ENCODE data around the gene PPFIBP1.

Gene PPFIBP1

DNA sequence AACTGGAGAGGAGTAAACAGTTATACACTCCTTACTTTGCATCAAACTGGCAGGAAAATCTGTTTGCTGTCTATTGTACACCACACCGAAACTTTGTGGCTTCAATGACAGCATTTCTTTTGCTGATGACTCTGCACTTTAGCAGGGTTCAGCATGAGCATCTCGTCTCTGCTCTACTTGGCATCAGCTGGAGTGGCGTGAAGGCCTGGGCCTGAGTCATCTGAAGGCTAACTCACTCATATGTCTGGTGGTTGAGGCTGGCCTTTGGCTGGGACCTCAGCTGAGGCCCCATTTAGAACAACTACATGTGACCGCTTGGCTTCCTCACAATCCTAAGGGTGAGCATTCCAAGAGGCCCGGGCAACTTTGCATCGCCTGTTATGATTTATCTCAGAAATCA lies 143.5 kb downstream of the PPFIBP1 start:
- peak; percentile 55 for DNase-seq (ENCODE audit: low read depth)

DNA sequence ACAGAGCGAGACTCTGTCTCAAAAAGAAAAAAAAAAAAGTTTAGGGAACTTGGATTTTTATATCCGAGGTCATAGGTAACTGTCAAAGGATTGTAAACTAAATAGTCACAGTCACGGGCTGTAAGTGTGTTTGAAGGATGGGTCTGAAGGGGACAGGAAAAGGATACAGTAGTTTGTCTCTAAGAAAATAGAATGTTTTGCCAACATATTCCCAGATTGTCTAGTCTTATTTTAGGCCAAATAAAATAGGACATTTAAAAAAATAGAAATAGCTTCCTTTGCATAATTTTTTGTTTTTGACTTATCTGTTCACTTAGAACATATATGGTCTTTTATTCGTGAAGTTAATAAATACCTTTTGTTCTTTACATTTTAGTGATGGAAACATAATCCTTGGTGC lies 148.0 kb downstream of the PPFIBP1 start:
- DNase-seq (ENCODE audit: low read depth) = no peak

DNA sequence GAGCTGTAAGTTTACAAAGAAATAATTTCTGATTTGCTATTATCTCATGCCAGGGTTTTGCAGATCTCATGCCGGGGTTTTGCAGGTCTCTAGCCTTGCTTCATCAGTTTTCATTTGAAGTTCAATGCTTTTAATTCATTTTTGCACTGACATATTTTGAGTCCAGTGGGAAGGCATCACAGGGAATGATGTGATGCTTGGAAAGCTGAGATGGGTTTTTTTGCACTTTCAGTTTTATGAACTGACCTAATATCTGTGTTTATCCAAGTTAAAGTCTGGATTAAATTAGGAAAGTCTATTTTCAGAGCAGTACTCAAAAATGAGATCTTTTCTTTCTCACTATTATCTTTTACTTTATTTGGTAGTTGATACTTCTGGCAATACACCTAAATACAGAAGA lies 148.6 kb downstream of the PPFIBP1 start:
- no peak for DNase-seq (ENCODE audit: low read depth)

DNA sequence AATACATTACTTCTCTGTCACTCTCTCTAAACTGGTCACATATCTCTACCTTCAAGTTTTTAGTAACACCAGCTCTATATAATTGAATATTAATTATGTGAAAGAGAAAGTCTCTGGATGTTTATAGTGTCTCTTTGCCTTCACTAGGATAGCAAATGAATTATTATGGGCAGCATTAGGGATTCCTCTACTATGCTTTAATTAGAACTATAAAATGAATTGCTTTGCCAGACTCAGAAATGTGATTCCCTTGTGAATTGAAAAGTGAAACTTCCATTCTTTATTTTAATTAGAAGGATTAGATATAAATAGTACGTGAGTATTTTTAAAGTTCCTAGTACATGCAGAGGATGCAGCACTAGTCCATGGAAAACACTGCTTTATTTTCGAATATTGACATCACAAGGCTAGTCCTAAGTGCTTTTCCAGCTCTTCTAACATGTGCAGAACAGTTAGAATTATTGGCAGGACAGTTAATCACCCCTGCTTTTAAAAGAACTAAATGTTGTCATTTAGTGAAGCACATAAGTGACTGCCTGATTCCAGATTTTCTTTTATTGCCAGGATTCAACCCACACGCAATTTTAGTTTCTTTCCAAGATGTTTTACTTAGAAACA lies 149.2 kb downstream of the PPFIBP1 start:
- no peak for DNase-seq (ENCODE audit: low read depth)

DNA sequence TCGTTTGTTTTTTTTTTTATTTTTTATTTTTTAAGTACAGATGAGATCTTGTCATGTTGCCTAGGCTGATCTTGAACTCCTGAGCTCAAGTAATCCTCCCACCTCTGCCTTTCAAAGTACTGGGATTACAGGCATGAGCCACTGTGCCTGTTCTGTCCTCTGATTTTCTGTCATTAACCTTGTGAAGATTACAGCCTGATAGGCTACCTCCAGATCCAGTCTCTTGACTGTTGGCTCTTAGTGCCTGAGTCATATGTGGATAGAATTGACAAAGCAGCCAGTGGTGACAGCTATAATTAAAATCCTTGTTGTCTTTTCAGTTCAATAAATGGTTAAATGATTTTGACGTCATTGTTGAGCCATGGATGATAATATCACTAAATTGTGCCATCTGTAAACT lies 151.0 kb downstream of the PPFIBP1 start:
- no peak for DNase-seq (ENCODE audit: low read depth)

DNA sequence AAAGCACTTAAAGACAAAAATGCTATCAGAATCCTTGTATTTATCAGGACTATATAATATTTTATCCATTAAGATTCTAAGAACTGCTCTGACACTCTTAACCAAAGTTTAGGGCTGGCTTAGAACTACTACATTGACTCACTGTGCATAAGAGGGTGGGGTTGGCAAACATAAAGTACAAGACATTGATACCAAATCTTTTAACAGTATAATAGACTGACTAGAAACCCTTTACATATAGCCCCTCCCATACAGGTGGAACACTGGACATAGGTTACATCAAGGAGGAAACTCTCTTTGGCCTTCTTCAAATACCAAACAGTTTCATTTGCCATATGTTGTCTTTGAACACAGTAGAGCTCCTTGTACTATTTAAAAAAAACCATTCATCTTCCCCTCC lies 156.6 kb downstream of the PPFIBP1 start:
- no peak for DNase-seq (ENCODE audit: low read depth)

DNA sequence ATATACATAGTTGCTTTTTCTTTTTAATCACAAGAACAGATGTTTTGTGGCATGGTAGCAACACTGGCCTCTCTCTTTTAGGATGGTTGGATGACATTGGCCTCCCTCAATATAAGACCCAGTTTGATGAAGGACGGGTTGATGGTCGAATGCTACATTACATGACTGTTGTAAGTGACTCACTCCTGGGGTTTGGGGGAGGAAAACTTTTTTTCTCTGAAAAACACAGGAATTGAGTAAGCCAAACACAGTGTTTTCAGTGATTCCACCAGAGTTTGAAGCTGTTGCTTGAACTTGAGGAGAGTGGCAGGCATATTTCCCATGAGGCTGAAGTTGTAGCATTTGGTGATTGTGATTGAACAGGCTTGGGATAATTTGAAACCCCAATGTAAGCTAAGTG lies 158.5 kb downstream of the PPFIBP1 start:
- DNase-seq (ENCODE audit: low read depth) = no peak

DNA sequence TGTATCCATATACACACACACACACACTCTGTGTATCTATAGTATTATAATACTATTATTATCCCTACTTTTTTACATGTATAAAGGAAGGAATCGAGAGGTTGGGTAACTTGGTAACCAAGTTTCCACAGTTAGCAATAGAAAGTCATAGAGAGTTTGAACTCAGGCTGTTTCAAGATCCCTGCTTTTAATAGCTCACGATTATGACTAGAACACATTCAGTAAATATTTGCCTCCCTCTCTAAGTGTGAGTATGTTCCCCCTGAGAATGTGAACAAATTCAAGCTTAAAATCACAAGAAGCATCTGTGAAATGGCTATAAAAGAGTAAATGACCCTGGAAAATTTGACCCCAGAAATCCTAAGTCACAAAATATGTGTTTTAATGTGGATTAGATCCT lies 161.3 kb downstream of the PPFIBP1 start:
- DNase-seq (ENCODE audit: low read depth) = no peak

DNA sequence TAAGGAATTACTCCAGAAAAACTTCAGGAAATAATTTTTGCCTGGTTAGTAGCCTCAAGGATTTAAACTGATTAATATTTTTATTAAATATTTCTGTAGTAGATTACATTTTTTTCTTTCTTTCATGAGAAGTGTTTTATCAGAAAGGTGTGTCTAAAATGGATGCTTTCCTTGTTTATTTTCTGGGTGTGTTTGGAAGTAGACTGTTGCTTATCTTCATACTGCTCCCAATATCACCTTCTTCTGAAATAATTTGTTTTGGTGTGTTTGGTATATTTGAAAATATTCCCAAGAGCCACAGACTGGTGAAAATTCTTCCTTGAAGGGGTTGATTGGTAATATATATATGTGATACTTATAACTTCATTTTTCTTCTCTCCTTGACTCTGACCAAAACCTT lies 162.1 kb downstream of the PPFIBP1 start:
- DNase-seq (ENCODE audit: low read depth) = no peak

DNA sequence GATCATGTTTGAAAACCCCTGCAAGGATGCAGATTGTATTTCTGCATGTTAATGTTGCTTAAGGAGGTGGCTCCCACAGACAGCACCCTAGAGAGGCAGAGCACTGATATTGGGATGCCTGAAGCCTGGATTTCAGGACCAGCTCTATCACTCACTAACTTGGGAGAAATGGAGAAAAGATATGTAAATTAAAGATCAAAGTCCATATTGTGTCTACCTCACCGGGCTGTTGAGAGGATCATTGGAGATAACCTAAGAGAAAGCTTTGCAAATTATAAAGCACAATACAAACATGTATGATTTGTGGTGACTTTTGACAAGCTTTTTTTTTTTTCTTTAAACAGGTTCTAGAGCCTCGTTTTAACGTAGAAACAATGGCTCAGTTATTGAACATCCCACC lies 164.7 kb downstream of the PPFIBP1 start:
- DNase-seq (ENCODE audit: low read depth) = no peak

DNA sequence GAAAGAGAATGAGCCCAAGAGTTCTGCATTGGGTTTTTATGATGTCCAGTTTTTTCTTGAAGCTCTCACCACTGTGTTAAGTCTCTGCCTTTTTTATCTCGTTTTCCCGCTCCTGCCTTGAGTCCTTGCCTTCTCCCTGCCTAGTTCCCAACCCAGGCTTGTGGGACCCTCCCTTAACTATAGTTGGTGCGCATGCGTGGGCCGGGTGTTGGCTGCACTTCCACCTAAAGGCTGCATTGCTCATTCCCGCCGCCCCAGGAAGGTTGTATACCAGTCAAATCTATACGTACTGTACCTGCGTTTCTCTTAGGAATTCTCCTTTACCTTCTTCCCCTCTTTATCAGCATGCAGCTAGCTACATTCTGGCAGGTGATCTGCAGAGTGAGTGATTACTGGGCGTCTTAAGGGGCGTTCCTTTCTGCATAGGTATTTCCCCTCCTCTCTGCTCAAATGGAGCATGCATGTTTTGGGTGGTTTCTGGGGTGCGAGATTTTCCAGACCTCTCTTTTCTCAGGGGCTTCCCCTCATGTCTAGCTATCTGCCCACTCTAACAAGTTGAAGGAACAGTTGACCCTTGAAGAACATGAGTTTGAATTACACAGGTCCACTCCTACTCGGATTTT lies 165.7 kb downstream of the PPFIBP1 start:
- no peak for DNase-seq (ENCODE audit: low read depth)

DNA sequence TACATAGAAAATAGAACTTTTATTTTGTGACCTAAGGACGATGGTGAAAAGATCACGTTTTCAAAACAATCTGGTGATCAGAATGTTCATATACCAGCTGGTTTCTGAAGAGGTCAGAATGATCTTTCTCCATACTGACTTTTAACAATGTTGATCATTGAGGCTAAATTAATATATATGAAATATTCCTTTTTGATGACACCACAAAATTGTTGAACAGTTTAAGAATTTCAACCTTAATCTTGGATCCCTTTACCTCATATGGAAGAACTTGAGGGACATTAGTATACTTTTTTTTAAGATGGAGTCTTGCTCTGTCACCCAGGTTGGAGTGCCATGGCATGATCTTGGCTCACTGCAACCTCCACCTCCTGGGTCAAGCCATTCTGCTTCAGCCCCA lies 169.4 kb downstream of the PPFIBP1 start:
- DNase-seq (ENCODE audit: low read depth) = no peak

DNA sequence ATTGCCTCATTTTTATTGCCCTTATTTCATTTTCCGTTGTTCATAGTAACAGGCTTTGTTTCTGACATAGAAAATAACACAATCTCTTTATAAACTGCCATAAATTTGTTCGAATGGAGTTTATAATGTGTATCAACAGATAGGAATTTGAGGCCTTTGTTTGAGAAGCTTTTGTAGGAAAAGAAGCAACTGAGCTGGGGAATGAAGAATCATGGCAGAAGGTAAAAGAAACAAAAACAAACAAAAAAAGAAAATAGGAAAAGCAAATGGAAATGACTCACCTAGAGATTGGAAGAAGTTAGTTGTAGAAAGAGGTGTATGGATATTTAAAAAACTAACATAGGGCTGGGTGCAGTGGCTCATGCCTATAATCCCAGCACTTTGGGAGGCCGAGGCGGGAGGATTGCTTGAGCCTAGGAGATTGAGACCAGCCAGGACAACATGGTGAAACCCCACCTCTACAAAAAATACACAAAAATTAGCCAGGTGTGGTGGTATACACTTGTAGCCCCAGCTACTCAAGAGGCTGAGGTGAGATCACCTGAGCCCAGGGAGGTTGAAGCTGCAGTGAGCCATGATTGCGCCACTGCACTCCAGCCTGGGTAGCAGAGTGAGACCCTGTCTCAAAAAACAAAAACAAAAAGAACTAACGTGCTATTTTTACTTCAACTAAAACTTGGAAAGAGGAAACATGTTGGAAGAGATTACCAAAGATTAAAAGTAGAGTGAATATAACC lies 171.7 kb downstream of the PPFIBP1 start:
- DNase-seq (ENCODE audit: low read depth) = no peak

DNA sequence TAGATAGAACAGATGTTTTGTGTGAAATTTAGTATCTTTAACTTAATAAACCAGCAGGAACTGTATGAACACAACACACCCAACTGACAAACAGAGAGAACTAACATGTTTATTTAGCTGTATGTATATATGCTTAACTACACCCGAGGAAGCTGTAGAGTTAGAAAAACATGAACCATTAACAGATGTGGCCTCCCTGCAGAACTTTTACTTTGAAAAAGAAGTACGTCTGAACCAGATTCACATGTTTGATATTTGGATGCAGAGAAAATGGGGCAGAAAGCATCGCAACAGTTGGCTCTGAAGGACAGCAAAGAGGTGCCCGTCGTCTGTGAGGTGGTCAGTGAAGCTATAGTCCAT lies 172.3 kb downstream of the PPFIBP1 start, which contains the start of gene REP15:
REP15 (plus strand) TSS at position 155 of the 360 bp plus-strand sequence; CDS start at position 271, 116 bp downstream.
- DNase-seq (ENCODE audit: low read depth) = no peak

DNA sequence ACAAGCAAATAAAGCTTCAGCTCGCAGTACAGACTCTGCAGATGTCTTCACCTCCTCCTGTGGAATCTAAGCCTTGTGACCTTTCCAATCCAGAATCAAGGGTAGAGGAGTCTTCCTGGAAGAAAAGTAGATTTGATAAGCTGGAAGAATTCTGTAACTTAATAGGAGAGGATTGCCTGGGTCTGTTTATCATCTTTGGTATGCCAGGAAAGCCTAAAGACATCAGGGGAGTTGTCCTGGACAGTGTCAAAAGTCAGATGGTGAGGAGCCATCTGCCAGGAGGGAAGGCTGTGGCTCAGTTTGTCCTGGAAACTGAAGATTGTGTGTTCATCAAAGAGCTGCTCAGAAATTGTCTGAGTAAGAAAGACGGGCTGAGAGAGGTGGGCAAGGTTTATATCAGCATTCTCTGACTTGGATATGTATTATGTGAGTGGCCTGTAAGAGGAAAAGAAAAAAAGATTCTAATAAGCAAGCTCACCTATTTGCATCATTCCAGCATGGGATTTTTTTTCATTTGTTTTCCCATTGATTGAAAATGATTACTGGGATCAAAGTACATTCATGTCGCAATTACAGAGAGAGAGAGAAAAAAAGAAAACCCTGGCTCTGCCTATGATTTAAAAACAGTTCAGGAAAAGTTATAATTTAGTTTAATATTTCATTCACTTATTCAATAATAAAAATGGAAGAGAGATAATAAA lies 173.0 kb downstream of the PPFIBP1 start:
- no peak for DNase-seq (ENCODE audit: low read depth)

DNA sequence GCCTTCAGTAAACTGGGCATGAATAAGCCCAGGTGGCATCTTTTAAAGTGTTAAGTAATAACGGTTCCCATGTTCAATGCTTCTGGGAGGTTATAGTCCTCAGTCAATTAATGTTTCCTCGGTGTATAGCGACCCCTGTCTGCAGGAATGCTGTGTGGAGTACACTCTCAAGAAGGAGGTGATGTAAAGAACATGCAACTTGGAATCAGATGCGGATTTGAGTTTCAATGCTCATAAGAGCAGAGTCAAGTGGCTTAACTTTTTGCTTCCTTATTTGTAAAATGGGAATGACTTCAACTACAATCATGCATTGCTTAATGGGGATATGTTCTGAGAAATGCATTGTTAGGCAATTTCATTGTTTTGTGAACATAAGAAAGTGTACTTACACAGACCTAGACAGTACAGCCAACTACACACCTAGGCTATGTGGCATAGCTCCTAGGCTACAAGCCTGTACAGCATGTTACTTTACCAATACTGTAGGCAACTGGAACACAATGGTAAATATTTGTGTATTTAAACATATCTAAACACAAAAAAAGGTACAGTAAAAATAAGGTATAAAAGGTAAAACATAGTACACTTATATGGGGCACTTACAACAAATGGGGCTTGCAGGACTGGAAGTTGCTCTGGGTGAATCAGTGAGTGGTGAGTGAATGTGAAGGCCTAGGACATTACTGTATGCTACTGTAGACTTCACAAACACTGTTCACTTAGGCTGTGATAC lies 179.9 kb downstream of the PPFIBP1 start:
- peak; percentile 96 for DNase-seq (ENCODE audit: low read depth)

DNA sequence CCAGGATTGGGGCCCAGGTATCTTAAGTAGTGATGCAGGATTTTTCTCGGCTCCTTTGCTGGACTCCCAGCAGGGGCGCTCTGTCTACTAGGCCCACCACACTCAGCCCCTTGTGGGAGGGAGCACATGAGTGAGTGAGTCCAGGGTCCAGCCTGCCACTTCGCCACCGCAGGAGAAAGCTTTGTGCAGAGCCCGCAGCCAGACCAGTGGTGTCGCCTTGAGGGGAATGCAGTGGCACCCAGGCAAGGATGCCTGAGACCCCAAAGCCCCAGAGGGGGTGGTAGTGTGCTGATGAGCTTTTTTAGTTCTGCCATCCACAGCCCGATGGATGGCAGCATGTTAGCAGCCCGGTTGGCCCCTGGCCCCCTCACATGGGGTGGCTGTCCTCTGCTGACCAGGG lies 181.3 kb downstream of the PPFIBP1 start:
- DNase-seq (ENCODE audit: low read depth) = no peak

DNA sequence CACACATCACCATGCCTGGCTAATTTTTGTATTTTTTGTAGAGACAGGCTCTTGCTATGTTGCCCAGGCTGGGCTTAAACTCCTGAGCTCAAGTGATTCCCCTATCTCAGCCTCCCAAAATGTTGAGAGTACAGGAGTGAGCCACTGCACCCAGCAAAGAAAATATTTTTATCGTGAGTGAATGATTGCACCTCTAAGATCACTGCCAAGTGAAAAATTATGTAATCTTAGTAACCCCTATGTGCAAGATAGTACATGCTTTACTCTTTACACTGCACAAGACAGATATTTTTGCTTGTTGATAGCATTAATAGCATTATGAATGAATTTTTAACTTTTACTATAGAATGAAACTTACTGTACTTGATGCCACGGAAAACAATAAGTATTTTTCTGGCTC lies 183.2 kb downstream of the PPFIBP1 start:
- DNase-seq (ENCODE audit: low read depth) = no peak

DNA sequence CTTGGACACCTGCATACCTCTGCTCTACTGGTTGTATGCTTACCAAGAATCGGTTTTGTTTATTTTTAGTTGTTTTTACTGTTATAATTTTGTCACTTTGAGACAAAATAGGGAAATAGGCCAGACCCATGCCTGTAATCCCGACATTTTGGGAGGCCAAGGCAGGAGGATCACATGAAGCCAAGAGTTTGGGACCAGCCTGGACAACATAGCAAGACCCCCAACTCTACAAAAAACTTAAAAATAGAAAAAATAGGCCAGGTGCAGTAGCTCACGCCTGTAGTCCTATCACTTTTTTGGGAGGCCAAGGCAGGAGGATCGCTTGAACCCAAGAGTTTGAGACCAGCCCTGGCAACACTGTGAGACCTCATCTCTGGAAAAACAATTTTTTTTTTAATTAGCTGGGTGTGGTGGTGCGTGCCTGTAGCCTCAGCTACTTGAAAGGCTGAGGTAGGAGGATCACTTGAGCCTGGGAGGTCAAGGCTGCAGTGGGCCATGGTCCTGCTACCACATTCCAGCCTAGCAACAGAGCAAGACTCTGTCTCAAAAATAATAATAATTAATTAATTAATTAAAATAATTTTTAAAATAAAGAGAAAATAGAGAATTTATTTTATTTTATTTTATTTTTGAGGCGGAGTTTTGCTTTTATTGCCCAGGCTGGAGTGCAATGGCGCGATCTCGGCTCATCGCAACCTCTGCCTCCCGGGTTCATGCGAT lies 185.4 kb downstream of the PPFIBP1 start:
- DNase-seq (ENCODE audit: low read depth) = no peak

DNA sequence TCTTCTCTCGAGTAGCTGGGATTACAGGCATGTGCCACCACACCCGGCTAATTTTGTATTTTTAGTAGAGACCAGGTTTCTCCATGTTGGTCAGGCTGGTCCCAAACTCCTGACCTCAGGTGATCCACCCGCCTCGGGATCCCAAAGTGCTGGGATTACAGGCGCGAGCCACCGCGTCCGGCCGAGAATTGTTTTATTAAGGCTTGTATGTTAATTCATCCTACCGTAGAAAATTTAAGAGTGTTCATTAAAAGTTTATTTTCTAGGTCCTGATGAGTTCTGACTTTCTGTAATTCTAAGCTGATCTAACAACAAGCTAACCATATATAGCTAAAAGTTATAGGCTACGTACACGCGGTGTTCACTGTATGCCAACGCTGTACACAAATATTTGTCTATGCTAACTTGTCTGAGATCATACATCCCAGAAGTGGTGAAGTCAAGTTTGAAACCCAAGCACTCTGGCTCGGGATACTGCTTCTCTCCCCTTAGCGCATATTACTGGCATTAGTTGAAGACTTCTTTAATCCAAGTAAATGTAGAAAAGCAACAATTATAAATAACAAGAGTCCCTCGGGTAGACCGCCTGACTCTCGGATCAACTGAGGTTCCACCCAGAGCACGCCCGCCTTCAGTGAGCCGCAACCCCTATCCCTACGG lies 186.1 kb downstream of the PPFIBP1 start:
- DNase-seq (ENCODE audit: low read depth) = peak; percentile 34
